ENCODE measurements around the gene LBX2. TPM values are rescaled to one million over a fixed set of nuclear protein-coding genes. Genes with fewer than 3 reads are reported as not detected.

LBX2 gene
- total and polyA plus RNA-seq, 2 of the 4 experiments (the other 2 are of a cell fraction) = 0.18 to 0.62 TPM

DNA sequence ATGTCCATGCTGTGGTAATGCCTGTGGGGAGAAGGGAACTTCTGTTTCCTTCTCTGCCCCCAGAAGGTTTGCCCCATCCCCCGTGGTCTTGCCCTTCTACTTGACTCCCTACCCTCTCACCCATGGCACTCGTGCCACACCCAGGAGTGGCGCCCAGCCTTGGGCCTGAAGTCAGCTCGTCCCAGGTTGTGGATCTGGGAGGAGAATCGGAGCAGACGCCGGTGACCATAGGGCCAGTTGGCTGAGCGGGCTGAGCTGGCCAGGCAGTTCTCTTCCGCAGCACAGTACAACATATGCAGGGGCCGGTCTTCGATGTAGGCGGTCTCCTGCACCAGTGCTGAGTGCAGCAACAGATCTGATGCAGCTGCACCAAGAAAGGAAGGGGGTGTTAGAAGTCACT is 35.0 kb upstream of the LBX2 start:
- no peak overlapping the region for H3K9ac ChIP-seq (ENCODE audit: low read depth, low read length)
- 86% methylated on average over 7 of the region's 12 CpGs; no CpG with 5 or more reads in 1 of the 2 experiments for WGBS, 2 experiments (ENCODE audit: extremely low coverage in 2 of 2, insufficient read length in 1 of 2)
- H4K20me1 ChIP-seq (ENCODE audit: insufficient read depth, low read length) = no peaks in the 10 kb centered on the region
- no peak for DNase-seq
- H2AFZ ChIP-seq (replicated peaks; ENCODE audit: low read length, poor library complexity) = no peak overlapping the region
- H3K4me3 ChIP-seq (ENCODE audit: insufficient read depth, low read depth, low read length) = no peak overlapping the region
- POLR2A ChIA-PET (ENCODE audit: unreplicated experiment) = no interaction called here
- no peak for TF ChIP-seq MAFK (IDR thresholded peaks at IDR 0.05; ENCODE audit: low read depth, low read length)
- TF ChIP-seq CHD1 (IDR thresholded peaks at IDR 0.05; ENCODE audit: low read depth, low read length) = no peak
- no peak for TF ChIP-seq POLR2A (IDR thresholded peaks at IDR 0.05; ENCODE audit: low read depth, low read length)
- TF ChIP-seq, protein P1, sequence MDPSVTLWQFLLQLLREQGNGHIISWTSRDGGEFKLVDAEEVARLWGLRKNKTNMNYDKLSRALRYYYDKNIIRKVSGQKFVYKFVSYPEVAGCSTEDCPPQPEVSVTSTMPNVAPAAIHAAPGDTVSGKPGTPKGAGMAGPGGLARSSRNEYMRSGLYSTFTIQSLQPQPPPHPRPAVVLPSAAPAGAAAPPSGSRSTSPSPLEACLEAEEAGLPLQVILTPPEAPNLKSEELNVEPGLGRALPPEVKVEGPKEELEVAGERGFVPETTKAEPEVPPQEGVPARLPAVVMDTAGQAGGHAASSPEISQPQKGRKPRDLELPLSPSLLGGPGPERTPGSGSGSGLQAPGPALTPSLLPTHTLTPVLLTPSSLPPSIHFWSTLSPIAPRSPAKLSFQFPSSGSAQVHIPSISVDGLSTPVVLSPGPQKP (IDR thresholded peaks at IDR 0.05; ENCODE audit: borderline replicate concordance, low read depth, low read length) = no peak
- TF ChIP-seq FOS (IDR thresholded peaks at IDR 0.05; ENCODE audit: low read depth, low read length) = no peak
- TF ChIP-seq, protein P2, sequence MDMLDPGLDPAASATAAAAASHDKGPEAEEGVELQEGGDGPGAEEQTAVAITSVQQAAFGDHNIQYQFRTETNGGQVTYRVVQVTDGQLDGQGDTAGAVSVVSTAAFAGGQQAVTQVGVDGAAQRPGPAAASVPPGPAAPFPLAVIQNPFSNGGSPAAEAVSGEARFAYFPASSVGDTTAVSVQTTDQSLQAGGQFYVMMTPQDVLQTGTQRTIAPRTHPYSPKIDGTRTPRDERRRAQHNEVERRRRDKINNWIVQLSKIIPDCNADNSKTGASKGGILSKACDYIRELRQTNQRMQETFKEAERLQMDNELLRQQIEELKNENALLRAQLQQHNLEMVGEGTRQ (IDR thresholded peaks at IDR 0.05; ENCODE audit: low read depth, low read length) = no peak
- no peak for TF ChIP-seq RAD21 (IDR thresholded peaks at IDR 0.05; ENCODE audit: low read length)
- no peak for TF ChIP-seq CEBPB (IDR thresholded peaks at IDR 0.05; ENCODE audit: low read depth, low read length)
- TF ChIP-seq RFX5 (IDR thresholded peaks at IDR 0.05; ENCODE audit: low read depth, low read length) = no peak
- TF ChIP-seq, protein P3, sequence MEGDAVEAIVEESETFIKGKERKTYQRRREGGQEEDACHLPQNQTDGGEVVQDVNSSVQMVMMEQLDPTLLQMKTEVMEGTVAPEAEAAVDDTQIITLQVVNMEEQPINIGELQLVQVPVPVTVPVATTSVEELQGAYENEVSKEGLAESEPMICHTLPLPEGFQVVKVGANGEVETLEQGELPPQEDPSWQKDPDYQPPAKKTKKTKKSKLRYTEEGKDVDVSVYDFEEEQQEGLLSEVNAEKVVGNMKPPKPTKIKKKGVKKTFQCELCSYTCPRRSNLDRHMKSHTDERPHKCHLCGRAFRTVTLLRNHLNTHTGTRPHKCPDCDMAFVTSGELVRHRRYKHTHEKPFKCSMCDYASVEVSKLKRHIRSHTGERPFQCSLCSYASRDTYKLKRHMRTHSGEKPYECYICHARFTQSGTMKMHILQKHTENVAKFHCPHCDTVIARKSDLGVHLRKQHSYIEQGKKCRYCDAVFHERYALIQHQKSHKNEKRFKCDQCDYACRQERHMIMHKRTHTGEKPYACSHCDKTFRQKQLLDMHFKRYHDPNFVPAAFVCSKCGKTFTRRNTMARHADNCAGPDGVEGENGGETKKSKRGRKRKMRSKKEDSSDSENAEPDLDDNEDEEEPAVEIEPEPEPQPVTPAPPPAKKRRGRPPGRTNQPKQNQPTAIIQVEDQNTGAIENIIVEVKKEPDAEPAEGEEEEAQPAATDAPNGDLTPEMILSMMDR (conservative IDR thresholded peaks at IDR 0.05; ENCODE audit: low read depth, low read length) = no peak
- TF ChIP-seq BHLHE40 (IDR thresholded peaks at IDR 0.05; ENCODE audit: low read depth, low read length) = no peak
- TF ChIP-seq NFE2L2 (IDR thresholded peaks at IDR 0.05; ENCODE audit: low read depth, low read length) = no peak
- no peak overlapping the region for H2BK120ac ChIP-seq (ENCODE audit: low read depth, low read length)
- in situ Hi-C loops (cut with MboI; ENCODE audit: low sequenced_read_pairs) = no loop called here
- H2BK20ac ChIP-seq (ENCODE audit: low read depth, low read length) = no peak overlapping the region
- no peak overlapping the region for H2AK9ac ChIP-seq (replicated peaks; ENCODE audit: low read depth, low read length, poor library complexity)
- no peak overlapping the region for H3K14ac ChIP-seq (replicated peaks; ENCODE audit: low read depth, low read length)
- H2AK5ac ChIP-seq (ENCODE audit: low read depth, low read length) = no peak overlapping the region
- no peak overlapping the region for H3K56ac ChIP-seq (ENCODE audit: extremely low read depth, insufficient read depth, low read length)
- no peaks in the 10 kb centered on the region for H3K9me3 ChIP-seq (ENCODE audit: control insufficient read depth, insufficient read depth, low read length)
- CTCF ChIA-PET = no interaction called here
- H3K9me1 ChIP-seq (ENCODE audit: insufficient read depth, low read length) = peaks cover 9% of the 10 kb centered on the region
- no peak overlapping the region for H3K4ac ChIP-seq (ENCODE audit: low read depth, low read length)
- peaks cover 16 to 23% of the 10 kb centered on the region in 2 experiments for H3K79me1 ChIP-seq (ENCODE audit: low read depth in 1 of 2, low read length in 2 of 2)
- no peak overlapping the region for H3K18ac ChIP-seq (ENCODE audit: low read depth, low read length)
- peaks cover 27% of the 10 kb centered on the region for H3K36me3 ChIP-seq (ENCODE audit: control insufficient read depth, insufficient read depth, low read length)
- no peak overlapping the region for H2BK5ac ChIP-seq (ENCODE audit: low read depth, low read length, poor library complexity, severe bottlenecking)
- no peak overlapping the region for H4K8ac ChIP-seq (ENCODE audit: low read depth in 2 of 2, low read length in 2 of 2)
- H3K4me1 ChIP-seq (ENCODE audit: control insufficient read depth, insufficient read depth, low read length) = peaks cover 7% of the 10 kb centered on the region
- intact Hi-C loops (cut with micrococcal nuclease) = no loop called here
- no peak overlapping the region for H4K5ac ChIP-seq (ENCODE audit: low read depth, low read length)
- no peak overlapping the region for H2BK15ac ChIP-seq (ENCODE audit: low read depth, low read length)
- no peak overlapping the region for H3K4me2 ChIP-seq (ENCODE audit: low read depth, low read length)
- H3K27ac ChIP-seq (ENCODE audit: insufficient read depth, low read length) = no peak overlapping the region
- H4K91ac ChIP-seq (ENCODE audit: insufficient read depth, low read depth, low read length) = no peak overlapping the region
- ATAC-seq (ENCODE audit: low read depth) = no peak
- dilution Hi-C loops (cut with HindIII; ENCODE audit: low sequenced_read_pairs, unreplicated experiment) = no loop called here
- BruUV-seq (replicated peaks) = no TSS peak
- H3K23ac ChIP-seq (ENCODE audit: low read depth, low read length) = no peak overlapping the region
- no peaks in the 10 kb centered on the region for H3K27me3 ChIP-seq (ENCODE audit: control insufficient read depth, insufficient read depth, low read length)
